Uterus (tissue), 2 donors: ENCODE results near the gene CLNK.
"Not testable (repeated sequence)": the region's sequence is repeated elsewhere in the genome, so short reads cannot be mapped to it uniquely, and the experiment has no call there.

ENCODE experiments used
- CTCF ChIP-seq, 4 experiments: fragments of 200-600 bp in 2 of 4; fragments of 450-650 bp in 2 of 4; sonication (generic) in 2 of 4; IDR thresholded peaks; one replicate each; pipeline ENCODE4 v1.5.1; 2016 to 2019; ENCODE audit warnings: antibody characterized with exemption in 4 of 4, mild to moderate bottlenecking in 2 of 4, moderate library complexity in 1 of 4
- POLR2A ChIP-seq, 2 donors: fragments of 450-650 bp; IDR thresholded peaks; one replicate each; pipeline ENCODE4 v1.6.1; 2016; ENCODE audit warnings: antibody characterized with exemption in 2 of 2, mild to moderate bottlenecking in 1 of 2, moderate library complexity in 1 of 2

DNA sequence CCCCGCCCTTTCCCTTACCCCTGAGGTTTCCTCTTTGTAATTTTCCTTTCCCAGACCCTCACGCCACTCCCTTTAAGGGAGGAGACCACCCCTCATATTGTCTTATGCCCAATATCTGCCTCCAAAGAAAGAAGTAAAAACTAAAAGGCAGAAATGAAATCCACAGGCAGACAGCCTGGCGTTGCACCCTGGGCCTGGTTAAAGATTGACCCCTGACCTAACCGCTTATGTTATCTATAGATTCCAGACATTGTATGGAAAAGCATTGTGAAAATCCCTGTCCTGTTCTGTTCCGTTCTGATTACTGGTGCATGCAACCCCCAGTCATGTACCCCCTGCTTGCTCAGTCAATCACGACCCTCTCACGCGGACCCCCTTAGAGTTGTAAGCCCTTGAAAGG is 110.0 kb downstream of the CLNK start:
- not testable (repeated sequence) for TF ChIP-seq CTCF, POLR2A (IDR thresholded peaks at IDR 0.05)
